Epithelial cell of alveolus of lung (primary cell): ENCODE data around the gene MATCAP1. TPM values are rescaled to one million over a fixed set of nuclear protein-coding genes. Genes with fewer than 3 reads are reported as not detected.

Source experiments
- total RNA-seq: library from RNA; depleted of rRNA; stranded (reverse); fragments of >200 nt; gene quantifications from 2 replicates; pipeline ENCODE4 v1.2.1, GENCODE V29; 2015

Gene MATCAP1
- total RNA-seq = 8.4 and 38.3 TPM in 2 replicates

GRCh38 chr16:67183627-67184452, at the start of gene MATCAP1:
Gene MATCAP1 (minus strand): TSS chr16:67183963. CDS start chr16:67180610, 3,353 bp downstream.

GRCh38 chr16:67226804-67227566, 43.2 kb upstream of the MATCAP1 start, which contains the start of gene TMEM208:
Gene TMEM208 (plus strand): TSS chr16:67227130. CDS start chr16:67227219, 89 bp downstream.

GRCh38 chr16:67199011-67199807, 15.4 kb upstream of the MATCAP1 start, which contains the start of gene ELMO3:
Gene ELMO3 (plus strand): TSS chr16:67199131. CDS start chr16:67199327, 196 bp downstream.

GRCh38 chr16:67191995-67192681, 8.4 kb upstream of the MATCAP1 start, which contains the start of gene E2F4:
Gene E2F4 (plus strand): TSS chr16:67192155. CDS start chr16:67192228, 73 bp downstream.

GRCh38 chr16:67190041-67190440, 6.3 kb upstream of the MATCAP1 start, which contains the start of gene EXOC3L1:
Gene EXOC3L1 (minus strand): TSS chr16:67190136. CDS start chr16:67189676, 460 bp downstream.

GRCh38 chr16:67170168-67170948, 13.4 kb downstream of the MATCAP1 start, which contains the start of gene NOL3:
Gene NOL3 (plus strand): TSS chr16:67170538.

GRCh38 chr16:67164599-67165061, 19.1 kb downstream of the MATCAP1 start, which contains the start of gene HSF4:
Gene HSF4 (plus strand): TSS chr16:67164745. CDS start chr16:67164812, 67 bp downstream.

GRCh38 chr16:67150833-67151396, 32.8 kb downstream of the MATCAP1 start, which contains the start of gene B3GNT9:
Gene B3GNT9 (minus strand): TSS chr16:67150998. CDS start chr16:67150485, 513 bp downstream.

Other genes starting within 250 kb of the MATCAP1 start
- gene CIAO2B, start 249.6 kb downstream of the MATCAP1 start, total RNA-seq = 129 and 149 TPM in 2 replicates
- 19.0 and 22.8 TPM in 2 replicates for gene CES2, start 248.4 kb downstream of the MATCAP1 start, total RNA-seq
- 0.24 TPM in 1 of 2 replicates, not detected in the other for gene CES3, start 222.7 kb downstream of the MATCAP1 start, total RNA-seq
- 0.65 and 2.4 TPM in 2 replicates for gene CES4A, start 195.4 kb downstream of the MATCAP1 start, total RNA-seq
- gene CBFB, start 154.8 kb downstream of the MATCAP1 start, total RNA-seq = 39.8 and 48.2 TPM in 2 replicates
- gene PHAF1, start 74.0 kb downstream of the MATCAP1 start, total RNA-seq = 11.9 and 16.8 TPM in 2 replicates
- gene B3GNT9, start 33.0 kb downstream of the MATCAP1 start, total RNA-seq = 31.9 and 75.3 TPM in 2 replicates
- 26.1 and 32.8 TPM in 2 replicates for gene TRADD, start 24.1 kb downstream of the MATCAP1 start, total RNA-seq
- 7.8 and 24.1 TPM in 2 replicates for gene FBXL8, start 24.0 kb downstream of the MATCAP1 start, total RNA-seq
- gene HSF4, start 19.2 kb downstream of the MATCAP1 start, total RNA-seq = 0.13 and 3.5 TPM in 2 replicates
- gene NOL3, start 13.4 kb downstream of the MATCAP1 start, total RNA-seq = 25.3 and 35.7 TPM in 2 replicates
- 0.39 and 0.96 TPM in 2 replicates for gene EXOC3L1, start 6.2 kb upstream of the MATCAP1 start, total RNA-seq
- 75.3 and 80.8 TPM in 2 replicates for gene E2F4, start 8.2 kb upstream of the MATCAP1 start, total RNA-seq
- gene ELMO3, start 15.2 kb upstream of the MATCAP1 start, total RNA-seq = 1.4 and 2.3 TPM in 2 replicates
- gene TMEM208, start 43.2 kb upstream of the MATCAP1 start, total RNA-seq = 32.1 and 38.2 TPM in 2 replicates
- gene FHOD1, start 63.5 kb upstream of the MATCAP1 start, total RNA-seq = 27.3 and 30.1 TPM in 2 replicates
- 0.65 and 3.0 TPM in 2 replicates for gene SLC9A5, start 65.0 kb upstream of the MATCAP1 start, total RNA-seq
- 14.4 and 23.2 TPM in 2 replicates for gene PLEKHG4, start 95.6 kb upstream of the MATCAP1 start, total RNA-seq
- 0.24 TPM in 1 of 2 replicates, not detected in the other for gene KCTD19, start 142.8 kb upstream of the MATCAP1 start, total RNA-seq
- gene LRRC36, start 142.9 kb upstream of the MATCAP1 start, total RNA-seq = 0.13 TPM in 1 of 2 replicates, not detected in the other
- 0.91 and 4.2 TPM in 2 replicates for gene TPPP3, start 209.5 kb upstream of the MATCAP1 start, total RNA-seq
- 3.5 and 9.7 TPM in 2 replicates for gene ZDHHC1, start 232.5 kb upstream of the MATCAP1 start, total RNA-seq
- gene HSD11B2, start 247.2 kb upstream of the MATCAP1 start, total RNA-seq = 2.7 TPM in 1 of 2 replicates, not detected in the other